ENCODE results near the gene SETX.
A peak's percentile ranks its signal among the peaks of the same experiment; 100 is the strongest.

The SETX gene

GRCh38 chr9:132239999-132240840, 114.6 kb downstream of the SETX start:
- DNase-seq: peak; percentile 40

GRCh38 chr9:132239518-132239917, 115.3 kb downstream of the SETX start:
- DNase-seq: peak; percentile 40

- DNase-seq: peak; percentile 41
Observed at GRCh38 chr9:132238992-132239391, 115.8 kb downstream of the SETX start.

GRCh38 chr9:132238026-132238972, 116.5 kb downstream of the SETX start:
- DNase-seq: no peak

GRCh38 chr9:132237481-132237880, 117.3 kb downstream of the SETX start:
- no peak for DNase-seq

- DNase-seq: no peak
Observed at GRCh38 chr9:132236662-132237311, 118.0 kb downstream of the SETX start.

GRCh38 chr9:132235894-132236661, 118.7 kb downstream of the SETX start:
- peak; percentile 84 for DNase-seq

GRCh38 chr9:132235125-132235524, 119.7 kb downstream of the SETX start:
- no peak for DNase-seq

- no peak for DNase-seq
Observed at GRCh38 chr9:132234535-132234934, 120.3 kb downstream of the SETX start.

- DNase-seq: no peak
Observed at GRCh38 chr9:132233138-132233537, 121.6 kb downstream of the SETX start.

- DNase-seq: no peak
Observed at GRCh38 chr9:132232522-132232921, 122.3 kb downstream of the SETX start.

- DNase-seq: no peak
Observed at GRCh38 chr9:132231019-132231701, 123.6 kb downstream of the SETX start.

- no peak for DNase-seq
Observed at GRCh38 chr9:132230605-132231004, 124.2 kb downstream of the SETX start.

- no peak for DNase-seq
Observed at GRCh38 chr9:132228062-132228461, 126.7 kb downstream of the SETX start.

GRCh38 chr9:132226571-132227430, 128.0 kb downstream of the SETX start:
- no peak for DNase-seq

GRCh38 chr9:132224645-132225044, 130.1 kb downstream of the SETX start:
- no peak for DNase-seq

- DNase-seq: no peak
Observed at GRCh38 chr9:132221941-132222340, 132.8 kb downstream of the SETX start.

- no peak for DNase-seq
Observed at GRCh38 chr9:132218208-132218607, 136.6 kb downstream of the SETX start.

- DNase-seq: no peak
Observed at GRCh38 chr9:132216861-132217619, 137.7 kb downstream of the SETX start.

Data from right forelimb (tissue), 1 donor.